Endothelial cell of umbilical vein (primary cell): ENCODE measurements around the gene RFNG. TPM values are rescaled to one million over a fixed set of nuclear protein-coding genes. Genes with fewer than 3 reads are reported as not detected.

Source experiments
- BruUV-seq: library from RNA; stranded (reverse); fragments of 400-500 nt; replicated peaks from 2 replicates; lab custom pipeline; 2021; lab: Mats Ljungman, UMichigan
- CTCF ChIA-PET: fragments of 300-600, 350-600 bp; sonication (Branson Sonifier 250); formaldehyde crosslinking; loops from one replicate; lab custom pipeline; 2021; ENCODE audit warnings: antibody characterized with exemption, inconsistent platforms; lab: Charles Lee
- POLR2A ChIA-PET: fragments of 300-600, 350-600 bp; sonication (Branson Sonifier 250); formaldehyde crosslinking; loops from one replicate; lab custom pipeline; 2021; ENCODE audit warnings: antibody characterized with exemption, inconsistent platforms; lab: Charles Lee
- DNase-seq: peaks from one replicate; pipeline ENCODE4 v3.0.0-alpha.2; 2011; ENCODE audit warnings: low read depth, low spot score
- FAIRE-seq: peaks from 2 replicates; lab custom pipeline; 2011; peaks lifted over from hg19 to GRCh38; lab: Jason Lieb, UNC
- H2AFZ ChIP-seq: 2 replicates; pipeline ENCODE4 v1.6.0; 2012; ENCODE audit warnings: low read depth, low read length, control low read depth, inconsistent platforms
- H3K27ac ChIP-seq: 2 replicates; pipeline ENCODE4 v1.5.1; 2011; ENCODE audit warnings: low read depth, mild to moderate bottlenecking, control low read depth, low read length, moderate library complexity; ENCODE audit not compliant: insufficient read depth
- H3K27me3 ChIP-seq, 2 experiments: 2 replicates each; pipeline versions ENCODE4 v1.6.0 to v1.6.1; 2011; ENCODE audit warnings: low read length in 2 of 2, mixed read lengths in 1 of 2; ENCODE audit not compliant: control insufficient read depth in 2 of 2, insufficient read depth in 2 of 2
- H3K36me3 ChIP-seq, 2 experiments: 2 replicates in 1 of 2; 3 replicates in 1 of 2; pipeline ENCODE4 v1.5.1; 2011; ENCODE audit warnings: low read length in 2 of 2, mild to moderate bottlenecking in 1 of 2, moderate library complexity in 1 of 2; ENCODE audit not compliant: control insufficient read depth in 2 of 2, insufficient read depth in 2 of 2; ENCODE audit errors: extremely low read depth in 1 of 2
- H3K4me1 ChIP-seq: 3 replicates; pipeline ENCODE4 v1.5.1; 2011; ENCODE audit warnings: mild to moderate bottlenecking, low read length; ENCODE audit not compliant: control insufficient read depth, insufficient read depth; ENCODE audit errors: extremely low read depth
- H3K4me2 ChIP-seq: 2 replicates; pipeline ENCODE4 v1.6.1; 2011; ENCODE audit warnings: low read length, control low read depth, mixed read lengths; ENCODE audit not compliant: insufficient read depth
- H3K4me3 ChIP-seq, 3 experiments: fragments of 200-600 bp in 1 of 3; sonication (generic), shearing (Covaris generic) in 1 of 3; replicated peaks in 1 of 3; 2 replicates each; pipeline ENCODE4 v1.5.1; 2011 to 2016; ENCODE audit warnings: control low read depth in 3 of 3, low read length in 3 of 3, mild to moderate bottlenecking in 2 of 3, inconsistent platforms in 1 of 3, low read depth in 1 of 3, moderate library complexity in 1 of 3; ENCODE audit not compliant: insufficient read depth in 1 of 3
- H3K79me2 ChIP-seq: 2 replicates; pipeline ENCODE4 v1.6.0; 2012; ENCODE audit warnings: low read length, inconsistent platforms; ENCODE audit not compliant: control insufficient read depth, insufficient read depth
- H3K9ac ChIP-seq: replicated peaks from 2 replicates; pipeline ENCODE3; 2011; ENCODE audit warnings: low read length, control low read depth; ENCODE audit not compliant: insufficient read depth; ENCODE audit errors: extremely low read depth
- H3K9me1 ChIP-seq: replicated peaks from 3 replicates; pipeline ENCODE4 v1.6.0; 2011; ENCODE audit warnings: mild to moderate bottlenecking, low read length; ENCODE audit not compliant: control insufficient read depth, insufficient read depth; ENCODE audit errors: extremely low read depth
- H3K9me3 ChIP-seq: replicated peaks from 2 replicates; pipeline ENCODE4 v1.5.1; 2012; ENCODE audit warnings: low read length, inconsistent platforms; ENCODE audit not compliant: control insufficient read depth, insufficient read depth
- H4K20me1 ChIP-seq: replicated peaks from 2 replicates; pipeline ENCODE3; 2011; ENCODE audit warnings: mild to moderate bottlenecking, low read length; ENCODE audit not compliant: control insufficient read depth, insufficient read depth; ENCODE audit errors: extremely low read depth
- EZH2 ChIP-seq: IDR thresholded peaks from 2 replicates; pipeline ENCODE4 v1.6.1; 2012; ENCODE audit warnings: borderline replicate concordance, low read depth, mild to moderate bottlenecking, moderate library complexity, low read length, inconsistent platforms; ENCODE audit not compliant: severe bottlenecking
- FOS ChIP-seq: IDR thresholded peaks from 2 replicates; pipeline ENCODE4 v1.6.1; 2011; ENCODE audit warnings: mild to moderate bottlenecking, low read length, moderate library complexity, borderline replicate concordance; ENCODE audit not compliant: insufficient read depth
- GATA2 ChIP-seq: IDR thresholded peaks from 2 replicates; pipeline ENCODE4 v1.7.0; 2011; ENCODE audit warnings: low read depth, mild to moderate bottlenecking, moderate library complexity, mixed read lengths, low read length; ENCODE audit not compliant: insufficient read length, insufficient read depth
- JUN ChIP-seq: IDR thresholded peaks from 2 replicates; pipeline ENCODE4 v1.6.1; 2011; ENCODE audit warnings: borderline replicate concordance, low read depth; ENCODE audit not compliant: insufficient read length, insufficient read depth
- MAX ChIP-seq: IDR thresholded peaks from 2 replicates; pipeline ENCODE4 v1.6.1; 2011; ENCODE audit not compliant: insufficient read depth, insufficient read length
- MYC ChIP-seq: IDR thresholded peaks from one replicate; pipeline ENCODE4 v1.6.1; 2011; ENCODE audit warnings: mild to moderate bottlenecking, low read depth, low read length
- POLR2A ChIP-seq: IDR thresholded peaks from 2 replicates; pipeline ENCODE4 v1.6.1; 2012; ENCODE audit warnings: low read depth, mild to moderate bottlenecking, control low read depth, low read length
- POLR2AphosphoS5 ChIP-seq: IDR thresholded peaks from 2 replicates; pipeline ENCODE4 v1.6.1; 2012; ENCODE audit warnings: low read depth, mild to moderate bottlenecking, control low read depth, low read length, moderate library complexity; ENCODE audit not compliant: insufficient read depth
- dilution Hi-C: fragments of 300-500 bp; cut with MboI; formaldehyde crosslinking; loops from one replicate; pipeline ENCODE4 v1.15.0; 2019; ENCODE audit warnings: low sequenced_read_pairs; ENCODE audit not compliant: extremely low pct_ligation_motif_present
- intact Hi-C: fragments of 100-400 bp; cut with micrococcal nuclease; formaldehyde crosslinking; loops from one replicate; pipeline ENCODE4 v1.10.0; 2022
- polyA plus RNA-seq, 4 experiments: library from polyadenylated mRNA; depleted of rRNA in 3 of 4; stranded (reverse) in 3 of 4; unstranded in 1 of 4; fragments of >200 nt; gene quantifications; 2 replicates each; pipeline versions ENCODE4 v1.2.1 to v1.2.3, GENCODE V29; 2011 to 2012; ENCODE audit warnings: missing spikeins in 1 of 4
- total RNA-seq: library from RNA; stranded (reverse); gene quantifications from 2 replicates; pipeline ENCODE4 v1.2.3, GENCODE V29; 2021
- TF ChIP-seq, protein P1 (sequence below), 2 donors: IDR thresholded peaks; 1 replicate in 1 of 2; 2 replicates in 1 of 2; pipeline ENCODE4 v1.5.1; 2011; ENCODE audit warnings: low read length in 2 of 2, mild to moderate bottlenecking in 2 of 2, moderate library complexity in 2 of 2, control low read depth in 1 of 2, inconsistent platforms in 1 of 2, low read depth in 1 of 2; ENCODE audit not compliant: insufficient read depth in 1 of 2; ENCODE audit errors: extremely low read depth in 1 of 2

Gene RFNG
- total and polyA plus RNA-seq, 2 donors (not counting 3 experiments of a cell fraction or from before 2014, with no cell fraction given), result 33.7 to 40.0 TPM

DNA sequence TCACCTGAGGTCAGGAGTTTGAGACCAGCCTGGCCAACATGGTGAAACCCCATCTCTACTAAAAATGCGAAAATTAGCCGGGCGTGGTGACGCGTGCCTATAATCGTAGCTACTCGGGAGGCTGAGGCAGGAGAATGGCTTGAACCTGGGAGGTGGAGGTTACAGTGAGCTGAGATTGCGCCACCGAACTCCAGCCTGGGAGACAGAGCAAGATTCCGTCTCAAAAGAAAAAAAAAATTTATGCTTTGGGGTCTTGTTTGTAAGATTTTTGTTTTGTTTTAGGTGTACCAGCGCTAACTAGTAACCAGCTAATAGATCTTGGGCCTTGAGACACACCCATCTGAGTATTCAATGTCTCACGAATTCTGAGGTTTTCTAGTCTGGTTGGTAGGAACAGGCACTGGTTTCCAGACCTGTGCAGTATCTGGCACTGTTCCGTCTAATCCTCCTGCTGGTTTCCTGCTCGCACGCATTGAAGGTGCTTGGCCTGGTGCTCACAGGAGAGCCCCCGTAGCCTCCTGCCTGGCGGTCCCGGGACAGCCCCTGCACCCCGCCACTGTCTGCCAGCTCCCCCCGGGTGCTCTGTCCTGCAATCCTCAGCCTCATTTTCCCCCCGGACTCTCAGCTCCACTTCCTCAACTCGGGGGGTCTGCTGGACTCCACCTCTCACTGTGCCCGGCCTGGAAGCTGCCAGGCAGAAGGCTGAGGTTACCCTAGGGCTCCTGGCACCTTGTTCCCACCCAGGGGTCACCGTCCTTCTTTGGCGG, 24.6 kb upstream of the RFNG start:
- no TSS peak for BruUV-seq
- H3K4me1 ChIP-seq, result no peaks in the 10 kb centered on the region
- no peak overlapping the region for H3K4me3 ChIP-seq
- no peak for DNase-seq
- POLR2A ChIA-PET, result no interaction called here
- no peak overlapping the region for H3K9ac ChIP-seq
- H3K4me2 ChIP-seq, result no peak overlapping the region
- no peaks in the 10 kb centered on the region for H3K27me3 ChIP-seq
- H3K9me1 ChIP-seq, result no peaks in the 10 kb centered on the region
- TF ChIP-seq GATA2, result no peak
- TF ChIP-seq POLR2A, result no peak
- no peak for TF ChIP-seq JUN
- TF ChIP-seq FOS, result no peak
- no peak for TF ChIP-seq POLR2AphosphoS5
- TF ChIP-seq, protein P1, sequence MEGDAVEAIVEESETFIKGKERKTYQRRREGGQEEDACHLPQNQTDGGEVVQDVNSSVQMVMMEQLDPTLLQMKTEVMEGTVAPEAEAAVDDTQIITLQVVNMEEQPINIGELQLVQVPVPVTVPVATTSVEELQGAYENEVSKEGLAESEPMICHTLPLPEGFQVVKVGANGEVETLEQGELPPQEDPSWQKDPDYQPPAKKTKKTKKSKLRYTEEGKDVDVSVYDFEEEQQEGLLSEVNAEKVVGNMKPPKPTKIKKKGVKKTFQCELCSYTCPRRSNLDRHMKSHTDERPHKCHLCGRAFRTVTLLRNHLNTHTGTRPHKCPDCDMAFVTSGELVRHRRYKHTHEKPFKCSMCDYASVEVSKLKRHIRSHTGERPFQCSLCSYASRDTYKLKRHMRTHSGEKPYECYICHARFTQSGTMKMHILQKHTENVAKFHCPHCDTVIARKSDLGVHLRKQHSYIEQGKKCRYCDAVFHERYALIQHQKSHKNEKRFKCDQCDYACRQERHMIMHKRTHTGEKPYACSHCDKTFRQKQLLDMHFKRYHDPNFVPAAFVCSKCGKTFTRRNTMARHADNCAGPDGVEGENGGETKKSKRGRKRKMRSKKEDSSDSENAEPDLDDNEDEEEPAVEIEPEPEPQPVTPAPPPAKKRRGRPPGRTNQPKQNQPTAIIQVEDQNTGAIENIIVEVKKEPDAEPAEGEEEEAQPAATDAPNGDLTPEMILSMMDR (IDR thresholded peaks at IDR 0.05; ENCODE audit: extremely low read depth in 1 of 2, insufficient read depth in 1 of 2, low read depth in 1 of 2, low read length in 2 of 2), result no peak
- TF ChIP-seq EZH2, result no peak
- TF ChIP-seq MAX, result no peak
- no peak for TF ChIP-seq MYC
- dilution Hi-C loops (no loop called here), intact Hi-C loops (no loop called here)
- H3K79me2 ChIP-seq, result no peaks in the 10 kb centered on the region
- H3K9me3 ChIP-seq, result no peaks in the 10 kb centered on the region
- H3K36me3 ChIP-seq, result peaks cover 12 to 20% of the 10 kb centered on the region in 2 experiments
- no peak overlapping the region for H3K27ac ChIP-seq
- no peaks in the 10 kb centered on the region for H4K20me1 ChIP-seq
- H2AFZ ChIP-seq, result no peak overlapping the region
- CTCF ChIA-PET, result interaction anchor here (0.7 to 1.7 kb wide), 2 partner anchors 46 kb away, joined by 3 to 4 read pairs; no protein-coding TSS in a partner anchor
- FAIRE-seq, result no peak
